T47D (cell line): ENCODE measurements around the gene AFF1.
"Not testable (repeated sequence)": the region's sequence is repeated elsewhere in the genome, so short reads cannot be mapped to it uniquely, and the experiment has no call there.

Experiments used
- DNase-seq, 2 experiments: peaks; one replicate each; pipeline versions ENCODE4 v3.0.0 to v3.0.0-alpha.2; 2011 to 2012; ENCODE audit warnings: low read depth in 1 of 2, low spot score in 1 of 2
- JUND ChIP-seq: IDR thresholded peaks from 2 replicates; pipeline ENCODE4 v1.6.1; 2012; ENCODE audit warnings: low read depth
- in situ Hi-C: cut with HindIII; loops from 2 replicates; pipeline ENCODE4 v1.10.0; 2016; ENCODE audit warnings: low sequenced_read_pairs, low pct_unique_long_range_greater_than_20kb

Gene AFF1

GRCh38 chr4:86990510-86990909, 55.7 kb downstream of the AFF1 start:
- no peak for TF ChIP-seq JUND
- in situ Hi-C loops: no loop called here

GRCh38 chr4:86991994-86992393, 57.2 kb downstream of the AFF1 start:
- in situ Hi-C loops: no loop called here

More at GRCh38 chr4:86990510-86990909, 55.7 kb downstream of the AFF1 start:
- no peak for DNase-seq

GRCh38 chr4:86993909-86994681, 59.3 kb downstream of the AFF1 start:
- DNase-seq: no peak
- in situ Hi-C loops: no loop called here
- no peak for TF ChIP-seq JUND

More at GRCh38 chr4:86991994-86992393, 57.2 kb downstream of the AFF1 start:
- no peak for DNase-seq
- TF ChIP-seq JUND: no peak

GRCh38 chr4:86994686-86995085, 59.9 kb downstream of the AFF1 start:
- no peak for DNase-seq
- in situ Hi-C loops: no loop called here
- no peak for TF ChIP-seq JUND

GRCh38 chr4:86996510-86996909, 61.7 kb downstream of the AFF1 start:
- DNase-seq, in situ Hi-C loops: not testable (repeated sequence)

GRCh38 chr4:86999136-86999643, 64.4 kb downstream of the AFF1 start:
- DNase-seq: no peak

GRCh38 chr4:87002682-87003043, 67.9 kb downstream of the AFF1 start:
- TF ChIP-seq JUND: no peak
- no peak for DNase-seq
- in situ Hi-C loops: no loop called here

More at GRCh38 chr4:86999136-86999643, 64.4 kb downstream of the AFF1 start:
- in situ Hi-C loops: no loop called here
- no peak for TF ChIP-seq JUND

- TF ChIP-seq JUND: no peak
- DNase-seq: peak in 1 of 2 experiments; percentile 33
- in situ Hi-C loops: no loop called here
These were observed 68.5 kb downstream of the AFF1 start for GRCh38 chr4:87003266-87003665.

GRCh38 chr4:87005369-87005689, 70.5 kb downstream of the AFF1 start:
- in situ Hi-C loops: no loop called here
- no peak for TF ChIP-seq JUND
- DNase-seq: no peak

- no peak for TF ChIP-seq JUND
- no peak for DNase-seq
- in situ Hi-C loops: no loop called here
These were observed 71.0 kb downstream of the AFF1 start for GRCh38 chr4:87005690-87006425.

- in situ Hi-C loops: no loop called here
- no peak for TF ChIP-seq JUND
These were observed 71.5 kb downstream of the AFF1 start for GRCh38 chr4:87006426-87006675.

GRCh38 chr4:87006676-87007527, 72.1 kb downstream of the AFF1 start:
- peak; percentile 62 to 94 for DNase-seq
- in situ Hi-C loops: no loop called here
- TF ChIP-seq JUND: 0 out of 2 replicates have a peak, but pooled peaks have one; percentile 28

More at GRCh38 chr4:87006426-87006675, 71.5 kb downstream of the AFF1 start:
- DNase-seq: peak in 1 of 2 experiments; percentile 8
